ENCODE measurements around the gene ANKAR. TPM values are rescaled to one million over a fixed set of nuclear protein-coding genes. Genes with fewer than 3 reads are reported as not detected.

ANKAR gene
- total RNA-seq, 5 donors from 2014 or later (not counting 1 experiment from before 2014, with no cell fraction given) = 12.5 to 14.9 (median 12.9) TPM

GRCh38 chr2:189676471-189676870, 2.0 kb downstream of the ANKAR start:
- DNase-seq (no peak), ATAC-seq (replicated peaks in 1 of 4) (no peak)
- Histone ChIP-seq H3K4me3 (ENCODE audit: control insufficient read depth in 1 of 2, extremely low read depth in 1 of 2, low read length in 1 of 2) (no peak overlapping the region), H3K27me3 (replicated peaks in 1 of 2; ENCODE audit: control insufficient read depth in 2 of 2, extremely low read depth in 1 of 2, insufficient read depth in 2 of 2, low read length in 1 of 2) (no peaks in the 10 kb centered on the region), H3K9me3 (no peaks in the 10 kb centered on the region), H3K27ac (ENCODE audit: low read length) (no peak overlapping the region), H3K4me1 (ENCODE audit: control insufficient read depth in 1 of 2, extremely low read depth in 1 of 2, insufficient read depth in 2 of 2, low read length in 2 of 2) (peaks cover 3 to 21% of the 10 kb centered on the region in 2 experiments), H3K36me3 (ENCODE audit: control insufficient read depth in 2 of 2, extremely low read depth in 1 of 2, insufficient read depth in 1 of 2, low read length in 1 of 2) (peaks cover 3 to 5% of the 10 kb centered on the region in 2 donors)
- Mint-ChIP-seq H3K9me3 (peaks cover 0 to 12% (median 7%) of the 10 kb centered on the region in 3 donors), H3K4me1 (peaks cover 40 to 59% (median 55%) of the 10 kb centered on the region in 3 donors), H3K27ac (no peak overlapping the region), H3K36me3 (peaks cover 29% of the 10 kb centered on the region), H3K4me3 (no peak overlapping the region), H3K27me3 (no peaks in the 10 kb centered on the region)
- POLR2A ChIA-PET = no interaction called here
- no CpG with 5 or more reads among the region's 4 CpGs for WGBS (ENCODE audit: insufficient coverage)
- CTCF ChIA-PET = interaction anchor here (0.6 to 7.7 kb wide), 11 partner anchors 9 to 87 kb away, joined by 3 to 96 read pairs (median 6); partner anchors contain the start of genes ASNSD1 (in 2 of the 2) and OSGEPL1 (in 1 of the 2)

GRCh38 chr2:189679226-189679625, 4.8 kb downstream of the ANKAR start:
- peaks cover 0 to 5% of the 10 kb centered on the region in 2 donors for H3K36me3 ChIP-seq (ENCODE audit: control insufficient read depth in 2 of 2, extremely low read depth in 1 of 2, insufficient read depth in 1 of 2, low read length in 1 of 2)
- H3K9me3 Mint-ChIP-seq = peaks cover 0 to 12% (median 7%) of the 10 kb centered on the region in 3 donors
- H3K27me3 Mint-ChIP-seq = no peaks in the 10 kb centered on the region
- peaks cover 3 to 13% of the 10 kb centered on the region in 2 experiments for H3K4me1 ChIP-seq (ENCODE audit: control insufficient read depth in 1 of 2, extremely low read depth in 1 of 2, insufficient read depth in 2 of 2, low read length in 2 of 2)
- no peak overlapping the region for H3K27ac ChIP-seq (ENCODE audit: low read length)
- no peak overlapping the region for H3K27ac Mint-ChIP-seq
- CTCF ChIA-PET = interaction anchor here in 1 of 2 donors (1.4 to 2.5 kb wide), 2 partner anchors 17 to 19 kb away, joined by 4 to 9 read pairs; no protein-coding TSS in a partner anchor
- H3K36me3 Mint-ChIP-seq = peaks cover 29% of the 10 kb centered on the region
- H3K9me3 ChIP-seq = no peaks in the 10 kb centered on the region
- peaks cover 32 to 58% (median 49%) of the 10 kb centered on the region in 3 donors for H3K4me1 Mint-ChIP-seq
- no peak for DNase-seq
- POLR2A ChIA-PET = no interaction called here
- no peaks in the 10 kb centered on the region for H3K27me3 ChIP-seq (replicated peaks in 1 of 2; ENCODE audit: control insufficient read depth in 2 of 2, extremely low read depth in 1 of 2, insufficient read depth in 2 of 2, low read length in 1 of 2)
- no peak for ATAC-seq (replicated peaks in 1 of 4)
- no peak overlapping the region for H3K4me3 Mint-ChIP-seq
- no peak overlapping the region for H3K4me3 ChIP-seq (ENCODE audit: control insufficient read depth in 1 of 2, extremely low read depth in 1 of 2, low read length in 1 of 2)

GRCh38 chr2:189681203-189681602, 6.7 kb downstream of the ANKAR start:
- H3K27me3 Mint-ChIP-seq = no peaks in the 10 kb centered on the region
- Histone ChIP-seq H3K27me3 (replicated peaks in 1 of 2; ENCODE audit: control insufficient read depth in 2 of 2, extremely low read depth in 1 of 2, insufficient read depth in 2 of 2, low read length in 1 of 2) (no peaks in the 10 kb centered on the region), H3K36me3 (ENCODE audit: control insufficient read depth in 2 of 2, extremely low read depth in 1 of 2, insufficient read depth in 1 of 2, low read length in 1 of 2) (no peaks in the 10 kb centered on the region), H3K4me3 (ENCODE audit: control insufficient read depth in 1 of 2, extremely low read depth in 1 of 2, low read length in 1 of 2) (no peak overlapping the region), H3K27ac (ENCODE audit: low read length) (no peak overlapping the region), H3K9me3 (no peaks in the 10 kb centered on the region), H3K4me1 (ENCODE audit: control insufficient read depth in 1 of 2, extremely low read depth in 1 of 2, insufficient read depth in 2 of 2, low read length in 2 of 2) (peaks cover 0 to 6% of the 10 kb centered on the region in 2 experiments)
- DNase-seq (no peak), ATAC-seq (replicated peaks in 1 of 4) (no peak)
- H3K27ac Mint-ChIP-seq = no peak overlapping the region
- peaks cover 0 to 12% (median 7%) of the 10 kb centered on the region in 3 donors for H3K9me3 Mint-ChIP-seq
- POLR2A ChIA-PET = interaction anchor here in 1 of 2 donors (0.7 kb wide), 1 partner anchor 1081 kb away, joined by 3 read pairs; no protein-coding TSS in a partner anchor
- H3K4me3 Mint-ChIP-seq = no peak overlapping the region
- no CpG with 5 or more reads among the region's 1 CpG for WGBS (ENCODE audit: insufficient coverage)
- H3K4me1 Mint-ChIP-seq = peaks cover 36 to 52% (median 45%) of the 10 kb centered on the region in 3 donors
- CTCF ChIA-PET = interaction anchor here (1.0 to 2.5 kb wide), 3 partner anchors 15 to 46 kb away, joined by 3 to 9 read pairs (median 4); no protein-coding TSS in a partner anchor
- peaks cover 26% of the 10 kb centered on the region for H3K36me3 Mint-ChIP-seq

- H3K27ac Mint-ChIP-seq = no peak overlapping the region
- H3K36me3 Mint-ChIP-seq = peaks cover 26% of the 10 kb centered on the region
- no peaks in the 10 kb centered on the region for H3K27me3 ChIP-seq (replicated peaks in 1 of 2; ENCODE audit: control insufficient read depth in 2 of 2, extremely low read depth in 1 of 2, insufficient read depth in 2 of 2, low read length in 1 of 2)
- no peak overlapping the region for H3K27ac ChIP-seq (ENCODE audit: low read length)
- H3K4me1 Mint-ChIP-seq = peaks cover 34 to 49% (median 39%) of the 10 kb centered on the region in 3 donors
- H3K27me3 Mint-ChIP-seq = no peaks in the 10 kb centered on the region
- DNase-seq = no peak
- ChIA-PET POLR2A (no interaction called here), CTCF (interaction anchor here (1.3 to 2.5 kb wide), 2 partner anchors 15 to 47 kb away, joined by 4 to 9 read pairs; no protein-coding TSS in a partner anchor)
- no peak overlapping the region for H3K4me3 ChIP-seq (ENCODE audit: control insufficient read depth in 1 of 2, extremely low read depth in 1 of 2, low read length in 1 of 2)
- H3K36me3 ChIP-seq (ENCODE audit: control insufficient read depth in 2 of 2, extremely low read depth in 1 of 2, insufficient read depth in 1 of 2, low read length in 1 of 2) = no peaks in the 10 kb centered on the region
- no peak for ATAC-seq (replicated peaks in 1 of 4)
- peaks cover 0 to 6% of the 10 kb centered on the region in 2 experiments for H3K4me1 ChIP-seq (ENCODE audit: control insufficient read depth in 1 of 2, extremely low read depth in 1 of 2, insufficient read depth in 2 of 2, low read length in 2 of 2)
- no peaks in the 10 kb centered on the region for H3K9me3 ChIP-seq
- H3K9me3 Mint-ChIP-seq = peaks cover 0 to 12% (median 7%) of the 10 kb centered on the region in 3 donors
- no peak overlapping the region for H3K4me3 Mint-ChIP-seq
Observed at GRCh38 chr2:189681903-189682302, 7.4 kb downstream of the ANKAR start.

GRCh38 chr2:189683348-189683747, 8.9 kb downstream of the ANKAR start:
- no peak overlapping the region for H3K4me3 ChIP-seq (ENCODE audit: control insufficient read depth in 1 of 2, extremely low read depth in 1 of 2, low read length in 1 of 2)
- H3K4me3 Mint-ChIP-seq = no peak overlapping the region
- POLR2A ChIA-PET = no interaction called here
- ATAC-seq (replicated peaks in 1 of 4) (no peak), DNase-seq (no peak)
- H3K4me1 Mint-ChIP-seq = peaks cover 29 to 43% (median 35%) of the 10 kb centered on the region in 3 donors
- H3K27ac ChIP-seq (ENCODE audit: low read length) = no peak overlapping the region
- H3K27ac Mint-ChIP-seq = no peak overlapping the region
- no peaks in the 10 kb centered on the region for H3K9me3 ChIP-seq
- CTCF ChIA-PET = interaction anchor here in 1 of 2 donors (1.9 kb wide), 1 partner anchor 9 kb away, joined by 6 read pairs; the partner anchor contains the start of gene ANKAR
- peaks cover 0 to 5% (median 4%) of the 10 kb centered on the region in 3 donors for H3K9me3 Mint-ChIP-seq
- no peaks in the 10 kb centered on the region for H3K36me3 ChIP-seq (ENCODE audit: control insufficient read depth in 2 of 2, extremely low read depth in 1 of 2, insufficient read depth in 1 of 2, low read length in 1 of 2)
- H3K4me1 ChIP-seq (ENCODE audit: control insufficient read depth in 1 of 2, extremely low read depth in 1 of 2, insufficient read depth in 2 of 2, low read length in 2 of 2) = peaks cover 0 to 6% of the 10 kb centered on the region in 2 experiments
- H3K27me3 Mint-ChIP-seq = no peaks in the 10 kb centered on the region
- peaks cover 15% of the 10 kb centered on the region for H3K36me3 Mint-ChIP-seq
- WGBS (ENCODE audit: insufficient coverage) = no CpG with 5 or more reads among the region's 1 CpG
- H3K27me3 ChIP-seq (replicated peaks in 1 of 2; ENCODE audit: control insufficient read depth in 2 of 2, extremely low read depth in 1 of 2, insufficient read depth in 2 of 2, low read length in 1 of 2) = no peaks in the 10 kb centered on the region

- Mint-ChIP-seq H3K27me3 (no peaks in the 10 kb centered on the region), H3K4me3 (no peak overlapping the region), H3K36me3 (peaks cover 6% of the 10 kb centered on the region), H3K9me3 (no peaks in the 10 kb centered on the region), H3K4me1 (peaks cover 21 to 35% (median 25%) of the 10 kb centered on the region in 3 donors), H3K27ac (no peak overlapping the region)
- DNase-seq (no peak), ATAC-seq (replicated peaks in 1 of 4) (no peak)
- Histone ChIP-seq H3K4me1 (ENCODE audit: control insufficient read depth in 1 of 2, extremely low read depth in 1 of 2, insufficient read depth in 2 of 2, low read length in 2 of 2) (peaks cover 0 to 6% of the 10 kb centered on the region in 2 experiments), H3K9me3 (no peaks in the 10 kb centered on the region), H3K27ac (ENCODE audit: low read length) (no peak overlapping the region), H3K4me3 (ENCODE audit: control insufficient read depth in 1 of 2, extremely low read depth in 1 of 2, low read length in 1 of 2) (no peak overlapping the region), H3K36me3 (ENCODE audit: control insufficient read depth in 2 of 2, extremely low read depth in 1 of 2, insufficient read depth in 1 of 2, low read length in 1 of 2) (no peaks in the 10 kb centered on the region), H3K27me3 (replicated peaks in 1 of 2; ENCODE audit: control insufficient read depth in 2 of 2, extremely low read depth in 1 of 2, insufficient read depth in 2 of 2, low read length in 1 of 2) (no peaks in the 10 kb centered on the region)
- WGBS (ENCODE audit: insufficient coverage) = no CpG with 5 or more reads among the region's 1 CpG
- POLR2A ChIA-PET = interaction anchor here (0.6 to 1.0 kb wide), 5 partner anchors 8 to 23 kb away, joined by 3 to 5 read pairs (median 3); no protein-coding TSS in a partner anchor
- CTCF ChIA-PET = interaction anchor here (0.6 to 1.9 kb wide), 8 partner anchors 8 to 396 kb away, joined by 3 to 6 read pairs (median 3); partner anchors contain the start of gene ANKAR (in 2 of the 2)
Observed at GRCh38 chr2:189684811-189685210, 10.3 kb downstream of the ANKAR start.

Measured in T-cell (primary cell).